Adrenal gland (tissue), 12 donors: ENCODE data around the gene RIN1. TPM values are rescaled to one million over a fixed set of nuclear protein-coding genes. Genes with fewer than 3 reads are reported as not detected.
"Not testable (repeated sequence)": the region's sequence is repeated elsewhere in the genome, so short reads cannot be mapped to it uniquely, and the experiment has no call there.

Experiments
- DNase-seq, 7 donors: peaks; one replicate each; pipeline ENCODE4 v3.0.0-alpha.2; 2019 to 2020
- H3K27ac ChIP-seq, 5 donors: fragments of 200-600 bp; sonication (generic) in 4 of 5; 1 replicate in 3 of 5; 2 replicates in 2 of 5; pipeline versions ENCODE4 v1.5.1 to v1.8.0; 2016 to 2020; ENCODE audit warnings: mild to moderate bottlenecking in 1 of 5
- H3K27me3 ChIP-seq: fragments of 200-600 bp; 2 replicates; pipeline ENCODE4 v1.8.0; 2021
- H3K36me3 ChIP-seq, 2 donors: fragments of 200-600 bp; replicated peaks in 1 of 2; 1 replicate in 1 of 2; 2 replicates in 1 of 2; pipeline versions ENCODE4 v1.5.1 to v1.8.0; 2018 to 2022
- H3K4me1 ChIP-seq, 2 donors: fragments of 200-600 bp; replicated peaks in 1 of 2; 1 replicate in 1 of 2; 2 replicates in 1 of 2; pipeline versions ENCODE4 v1.5.1 to v1.8.0; 2018 to 2021
- H3K4me3 ChIP-seq, 4 donors: fragments of 200-600 bp; sonication (generic) in 3 of 4; one replicate each; pipeline ENCODE4 v1.5.1; 2016 to 2018
- H3K9me3 ChIP-seq, 3 donors: fragments of 200-600 bp; sonication (generic) in 1 of 3; replicated peaks in 1 of 3; 1 replicate in 2 of 3; 2 replicates in 1 of 3; pipeline versions ENCODE4 v1.5.1 to v1.8.0; 2016 to 2021
- POLR2A ChIP-seq, 2 donors: fragments of 450-650 bp; IDR thresholded peaks; one replicate each; pipeline ENCODE4 v1.6.1; 2017; ENCODE audit warnings: antibody characterized with exemption in 2 of 2, mild to moderate bottlenecking in 2 of 2, moderate library complexity in 1 of 2
- WGBS, 4 donors: extraction: QIAGEN DNeasy Blood & Tissue Kit in 2 of 4; methylation state at CpG; one replicate each; pipeline versions ENCODE4 v1.1.5 to v1.1.7; 2013 to 2017; 5-methylcytosine and 5-hydroxymethylcytosine counted together
- intact Hi-C, 2 donors: fragments of 100-400 bp; cut with DNase I; formaldehyde crosslinking; loops; one replicate each; pipeline versions ENCODE4 v1.14.1 to v1.15.0; 2022 to 2023
- polyA plus RNA-seq, 3 donors: library from polyadenylated mRNA; stranded (reverse); fragments of 200-250 nt in 2 of 3; fragments of 350-450 nt in 1 of 3; fragmentation: Illumina TruSeq in 1 of 3; extraction: RNeasy Lipid Tissue Mini Kit (QIAGEN cat#74804) in 1 of 3; gene quantifications; one replicate each; pipeline ENCODE4 v1.2.3, GENCODE V29; 2013 to 2014
- total RNA-seq, 9 donors: library from RNA; depleted of rRNA in 4 of 9; stranded (reverse); fragments of >200 nt in 4 of 9; fragments of 120-200 nt in 1 of 9; fragmentation: NEBNext Ultra II Directional in 1 of 9; extraction: Animal tissue kit (Norgen Biotek cat#: 25700) in 1 of 9; gene quantifications; one replicate each; pipeline versions ENCODE4 v1.1.0 to v1.2.4, GENCODE V29; 2013 to 2023
- TF ChIP-seq, protein P1 (sequence below), 6 experiments: fragments of 450-650 bp in 4 of 6; fragments of 200-600 bp in 2 of 6; sonication (generic) in 1 of 6; IDR thresholded peaks; 1 replicate in 5 of 6; 2 replicates in 1 of 6; pipeline versions ENCODE4 v1.5.1 to v1.8.0; 2016 to 2021; ENCODE audit warnings: antibody characterized with exemption in 6 of 6, mild to moderate bottlenecking in 2 of 6, moderate library complexity in 1 of 6
- donor health status: healthy with polysubstance abuse.
- donor health status: Bipolar disorder and iron deficiency.
- donor health status: DM: yes; HTN: yes; CAD: no.
- donor health status: DM: no; HTN: no; CAD: no.
- donor health status: DM: no; HTN: no; CAD: no.
- donor health status: DM: yes; HTN: yes; CAD: no.

The RIN1 gene
- total and polyA plus RNA-seq, 12 donors = 1.6 to 15.2 (median 7.1) TPM

DNA sequence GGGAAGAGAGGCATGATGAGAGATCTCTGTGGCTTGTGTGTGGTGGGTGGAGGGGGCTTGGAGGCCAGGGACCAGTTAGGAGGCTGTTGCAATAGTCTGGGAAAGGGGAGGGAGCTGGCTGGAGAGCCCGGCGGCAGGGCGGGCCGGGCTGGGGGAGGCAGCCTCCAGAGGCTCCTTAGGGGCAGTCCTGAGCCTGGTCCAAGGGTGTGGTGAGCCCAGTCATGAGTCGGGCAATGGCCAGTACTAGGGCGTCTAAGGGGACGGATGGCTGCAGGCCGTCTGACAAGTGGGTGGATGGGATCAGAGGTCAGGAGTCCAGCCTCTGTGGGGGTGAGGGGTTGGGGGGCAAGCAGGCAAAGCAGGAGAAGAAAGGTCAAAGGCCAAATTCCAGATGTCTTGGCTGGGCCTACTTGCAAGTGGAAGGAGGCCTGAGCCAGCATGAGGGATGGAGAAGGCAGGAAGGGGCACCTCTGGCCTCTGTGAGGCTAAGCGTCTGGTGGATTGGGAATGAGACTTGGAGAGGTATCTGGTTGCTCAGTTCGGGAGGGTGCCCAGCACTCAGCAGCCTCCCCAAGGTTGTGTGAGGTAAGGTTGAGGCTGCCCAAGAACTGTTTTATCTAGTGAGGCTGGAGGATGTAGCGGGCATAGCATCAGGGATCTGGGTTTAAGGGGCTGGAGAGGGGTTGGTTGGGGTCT, 13.4 kb downstream of the RIN1 start:
- Histone ChIP-seq H3K4me3 (no peak overlapping the region), H3K27me3 (no peaks in the 10 kb centered on the region), H3K4me1 (peaks cover 0 to 14% of the 10 kb centered on the region in 2 donors), H3K36me3 (no peaks in the 10 kb centered on the region), H3K27ac (peak overlapping the region in 1 of 5 donors; percentile 20), H3K9me3 (no peaks in the 10 kb centered on the region)
- WGBS, 4 donors = 67 to 85% (median 77%) methylated on average over 7 to 11 of the region's 11 CpGs
- peak in 2 of 7 donors; percentile 55 to 58 for DNase-seq
- TF ChIP-seq POLR2A (IDR thresholded peaks at IDR 0.05) = no peak
- TF ChIP-seq, protein P1, sequence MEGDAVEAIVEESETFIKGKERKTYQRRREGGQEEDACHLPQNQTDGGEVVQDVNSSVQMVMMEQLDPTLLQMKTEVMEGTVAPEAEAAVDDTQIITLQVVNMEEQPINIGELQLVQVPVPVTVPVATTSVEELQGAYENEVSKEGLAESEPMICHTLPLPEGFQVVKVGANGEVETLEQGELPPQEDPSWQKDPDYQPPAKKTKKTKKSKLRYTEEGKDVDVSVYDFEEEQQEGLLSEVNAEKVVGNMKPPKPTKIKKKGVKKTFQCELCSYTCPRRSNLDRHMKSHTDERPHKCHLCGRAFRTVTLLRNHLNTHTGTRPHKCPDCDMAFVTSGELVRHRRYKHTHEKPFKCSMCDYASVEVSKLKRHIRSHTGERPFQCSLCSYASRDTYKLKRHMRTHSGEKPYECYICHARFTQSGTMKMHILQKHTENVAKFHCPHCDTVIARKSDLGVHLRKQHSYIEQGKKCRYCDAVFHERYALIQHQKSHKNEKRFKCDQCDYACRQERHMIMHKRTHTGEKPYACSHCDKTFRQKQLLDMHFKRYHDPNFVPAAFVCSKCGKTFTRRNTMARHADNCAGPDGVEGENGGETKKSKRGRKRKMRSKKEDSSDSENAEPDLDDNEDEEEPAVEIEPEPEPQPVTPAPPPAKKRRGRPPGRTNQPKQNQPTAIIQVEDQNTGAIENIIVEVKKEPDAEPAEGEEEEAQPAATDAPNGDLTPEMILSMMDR (IDR thresholded peaks at IDR 0.05) = no peak
- intact Hi-C loops = no loop called here

DNA sequence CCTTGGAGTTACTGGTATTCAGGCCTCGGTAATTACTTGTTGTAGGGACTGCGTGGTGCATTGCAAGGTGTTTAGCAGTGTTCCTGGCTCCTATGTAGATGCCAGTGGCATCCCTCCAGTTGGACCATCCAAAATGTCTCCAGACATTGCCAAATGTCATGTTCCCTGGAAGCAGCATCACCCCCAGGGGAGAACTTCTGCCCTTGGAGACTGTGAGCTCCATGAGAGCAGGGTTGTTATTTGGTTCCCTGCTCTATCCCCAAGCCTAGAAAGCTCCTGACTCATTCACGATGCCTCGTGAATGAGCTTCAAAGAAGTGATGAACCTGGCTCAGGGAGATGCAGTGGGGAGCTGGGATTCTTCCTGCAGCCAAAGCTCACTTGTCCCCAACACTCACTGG, 14.6 kb downstream of the RIN1 start:
- no peak overlapping the region for H3K27ac ChIP-seq
- TF ChIP-seq POLR2A (IDR thresholded peaks at IDR 0.05) = no peak
- TF ChIP-seq, protein P1 (IDR thresholded peaks at IDR 0.05) = no peak
- peaks cover 0 to 11% of the 10 kb centered on the region in 2 donors for H3K4me1 ChIP-seq
- no peak for DNase-seq
- intact Hi-C loops = no loop called here
- H3K4me3 ChIP-seq = no peak overlapping the region
- H3K36me3 ChIP-seq = no peaks in the 10 kb centered on the region
- 80 to 87% (median 83%) methylated on average over 4 of the region's 4 CpGs for WGBS, 4 donors
- no peaks in the 10 kb centered on the region for H3K27me3 ChIP-seq
- H3K9me3 ChIP-seq = no peaks in the 10 kb centered on the region

DNA sequence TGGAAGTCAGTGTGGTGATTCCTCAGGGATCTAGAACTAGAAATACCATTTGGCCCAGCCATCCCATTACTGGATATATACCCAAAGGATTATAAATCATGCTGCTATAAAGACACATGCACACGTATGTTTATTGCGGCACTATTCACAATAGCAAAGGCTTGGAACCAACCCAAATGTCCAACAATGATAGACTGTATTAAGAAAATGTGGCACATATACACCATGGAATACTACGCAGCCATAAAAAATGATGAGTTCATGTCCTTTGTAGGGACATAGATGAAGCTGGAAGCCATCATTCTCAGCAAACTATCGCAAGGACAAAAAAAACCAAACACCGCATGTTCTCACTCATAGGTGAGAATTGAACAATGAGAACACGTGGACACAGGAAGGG, 15.5 kb downstream of the RIN1 start:
- intact Hi-C loops, H3K27ac ChIP-seq, H3K36me3 ChIP-seq, H3K27me3 ChIP-seq, H3K9me3 ChIP-seq, H3K4me3 ChIP-seq, DNase-seq: not testable (repeated sequence)
- 86 to 88% (median 86%) methylated on average over 6 of the region's 6 CpGs for WGBS, 4 donors
- peaks cover 0 to 11% of the 10 kb centered on the region in 2 donors for H3K4me1 ChIP-seq

DNA sequence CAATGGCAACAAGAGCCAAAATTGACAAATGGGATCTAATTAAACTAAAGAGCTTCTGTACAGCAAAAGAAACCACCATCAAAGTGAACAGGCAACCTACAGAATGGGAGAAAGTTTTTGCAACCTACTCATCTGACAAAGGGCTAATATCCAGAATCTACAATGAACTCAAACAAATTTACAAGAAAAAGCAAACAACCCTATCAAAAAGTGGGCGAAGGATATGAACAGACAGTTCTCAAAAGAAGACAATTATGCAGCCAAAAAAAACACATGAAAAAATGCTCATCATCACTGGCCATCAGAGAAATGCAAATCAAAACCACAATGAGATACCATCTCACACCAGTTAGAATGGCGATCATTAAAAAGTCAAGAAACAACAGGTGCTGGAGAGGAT, 15.9 kb downstream of the RIN1 start:
- H3K9me3 ChIP-seq, intact Hi-C loops, H3K36me3 ChIP-seq, H3K4me3 ChIP-seq, H3K27ac ChIP-seq, DNase-seq, H3K27me3 ChIP-seq: not testable (repeated sequence)
- WGBS, 4 donors = 83 to 100% (median 95%) methylated on average over 1 to 2 of the region's 2 CpGs
- H3K4me1 ChIP-seq = peaks cover 0 to 11% of the 10 kb centered on the region in 2 donors

DNA sequence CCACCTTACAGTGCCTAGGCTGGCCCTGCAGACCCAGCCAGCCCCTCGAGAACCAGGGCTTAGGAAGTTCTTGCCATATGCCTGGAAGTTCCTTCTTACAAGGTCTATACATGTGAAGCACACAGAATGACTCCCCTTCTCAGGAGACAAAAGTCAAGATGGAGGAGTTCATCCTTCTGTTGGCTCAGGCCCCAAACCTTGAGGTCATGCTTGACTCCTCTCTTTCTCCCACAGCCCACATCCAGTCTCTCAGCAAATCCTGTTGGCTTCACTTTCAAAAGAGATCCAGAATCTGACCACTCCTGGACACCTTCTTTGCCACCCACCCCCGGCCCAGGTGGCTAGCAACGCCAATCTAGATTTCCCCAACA, 17.6 kb downstream of the RIN1 start:
- peaks cover 0 to 11% of the 10 kb centered on the region in 2 donors for H3K4me1 ChIP-seq
- DNase-seq = no peak
- H3K27ac ChIP-seq = peak overlapping the region in 2 of 5 donors; percentile 75 to 91
- intact Hi-C loops = no loop called here
- WGBS, 4 donors = 77 to 100% (median 79%) methylated on average over 2 to 3 of the region's 3 CpGs
- no peaks in the 10 kb centered on the region for H3K36me3 ChIP-seq
- no peaks in the 10 kb centered on the region for H3K9me3 ChIP-seq
- H3K4me3 ChIP-seq = no peak overlapping the region
- no peaks in the 10 kb centered on the region for H3K27me3 ChIP-seq
- TF ChIP-seq, protein P1 (IDR thresholded peaks at IDR 0.05) = no peak
- TF ChIP-seq POLR2A (IDR thresholded peaks at IDR 0.05) = no peak
